Heart left ventricle (tissue), 13 donors: ENCODE results near the gene LOC101059915.

Experiments
- POLR2A ChIP-seq, 2 donors: fragments of 450-650 bp; IDR thresholded peaks; one replicate each; pipeline ENCODE4 v1.6.1; 2017; ENCODE audit warnings: antibody characterized with exemption in 2 of 2, mild to moderate bottlenecking in 2 of 2, moderate library complexity in 2 of 2
- TF ChIP-seq, protein P1 (sequence below), 12 donors: fragments of 200-600 bp; sonication (generic) in 4 of 12; IDR thresholded peaks; one replicate each; pipeline versions ENCODE4 v1.5.0 to v1.8.0; 2018 to 2022; ENCODE audit warnings: antibody characterized with exemption in 12 of 12, mild to moderate bottlenecking in 5 of 12
- donor health status: ischemic (EF 13 %, LVEDD 7.1; RV severe dilation, severe dysfunction).
- donor health status: DM: no; HTN: yes; CAD: no.
- donor health status: DM: no; HTN: no; CAD: no.
- donor health status: ischemic (EF 25% LVEDD 6.9; RV normal size, moderate dysfunction).
- donor health status: ischemic (EF 25% LVEDD 5.7; RV mildly dilated, moderate dysfunction).
- donor health status: ischemic (EF 35%, LVEDD 5.7; RV mildly dilated, moderate dysfunction).
- donor health status: nonischemic (EF 11% LVEDD 7.7; RV severe dilation, severe dysfunction).
- donor health status: DM: yes; HTN: yes; CAD: no.
- donor health status: PGD.
- donor health status: ischemic (EF 29% LVEDD 5.4; RV normal size, mild dysfunction).
- donor health status: nonischemic (EF 23%, LVEDD 6.1; RV moderate dilation, normal function).

DNA sequence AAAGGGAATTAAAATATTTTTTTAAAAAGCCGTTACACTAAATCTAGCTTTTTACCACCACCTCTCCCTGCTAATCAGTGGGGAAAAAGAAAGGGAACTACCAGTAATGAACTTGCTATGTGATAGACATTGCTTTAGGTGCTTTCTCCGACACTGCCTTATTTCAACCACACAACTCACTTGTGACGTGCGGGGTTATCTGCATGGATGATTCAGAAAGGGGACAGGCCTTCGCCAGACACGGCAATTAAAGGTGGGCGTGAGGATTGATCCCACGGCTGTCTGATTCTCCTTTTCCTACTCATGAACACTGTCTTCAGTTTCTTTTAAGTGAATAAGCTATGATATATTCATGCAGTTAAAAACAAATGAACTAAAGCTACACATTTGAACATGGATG, 48.2 kb upstream of the LOC101059915 start:
- TF ChIP-seq, protein P1, sequence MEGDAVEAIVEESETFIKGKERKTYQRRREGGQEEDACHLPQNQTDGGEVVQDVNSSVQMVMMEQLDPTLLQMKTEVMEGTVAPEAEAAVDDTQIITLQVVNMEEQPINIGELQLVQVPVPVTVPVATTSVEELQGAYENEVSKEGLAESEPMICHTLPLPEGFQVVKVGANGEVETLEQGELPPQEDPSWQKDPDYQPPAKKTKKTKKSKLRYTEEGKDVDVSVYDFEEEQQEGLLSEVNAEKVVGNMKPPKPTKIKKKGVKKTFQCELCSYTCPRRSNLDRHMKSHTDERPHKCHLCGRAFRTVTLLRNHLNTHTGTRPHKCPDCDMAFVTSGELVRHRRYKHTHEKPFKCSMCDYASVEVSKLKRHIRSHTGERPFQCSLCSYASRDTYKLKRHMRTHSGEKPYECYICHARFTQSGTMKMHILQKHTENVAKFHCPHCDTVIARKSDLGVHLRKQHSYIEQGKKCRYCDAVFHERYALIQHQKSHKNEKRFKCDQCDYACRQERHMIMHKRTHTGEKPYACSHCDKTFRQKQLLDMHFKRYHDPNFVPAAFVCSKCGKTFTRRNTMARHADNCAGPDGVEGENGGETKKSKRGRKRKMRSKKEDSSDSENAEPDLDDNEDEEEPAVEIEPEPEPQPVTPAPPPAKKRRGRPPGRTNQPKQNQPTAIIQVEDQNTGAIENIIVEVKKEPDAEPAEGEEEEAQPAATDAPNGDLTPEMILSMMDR (IDR thresholded peaks at IDR 0.05), result no peak
- TF ChIP-seq POLR2A (IDR thresholded peaks at IDR 0.05), result no peak
